SIG-M5 treated with dmso at 0.1 percent for 504 hours (cell line): ENCODE data around the gene KRTAP4-8.
"Not testable (repeated sequence)": the region's sequence is repeated elsewhere in the genome, so short reads cannot be mapped to it uniquely, and the experiment has no call there.

Experiments
- DNase-seq: peaks from one replicate; lab custom pipeline; 2025; ENCODE audit not compliant: unreplicated experiment; lab: John Stamatoyannopoulos, UW

KRTAP4-8 gene

DNA sequence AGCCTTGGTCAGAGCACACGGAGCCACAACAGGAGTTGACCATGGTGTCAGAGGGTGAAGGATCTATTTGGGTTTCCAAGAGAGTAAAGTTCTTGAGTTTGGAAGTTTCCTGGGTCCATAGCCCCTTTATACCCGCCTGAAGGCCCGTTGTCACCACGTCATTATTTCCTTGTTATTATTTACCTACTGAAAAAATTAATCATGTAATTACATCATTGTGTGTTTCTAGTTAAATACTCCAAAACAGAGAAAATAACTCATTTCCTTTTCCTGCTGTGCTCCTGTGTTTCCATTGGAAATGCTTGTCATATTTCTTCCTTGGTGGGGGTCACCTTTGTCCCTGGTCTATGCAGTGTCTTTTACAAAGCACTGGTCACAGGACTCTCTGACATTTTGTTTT, at the start of gene KRTAP4-8:
TSS of gene KRTAP4-8 (minus strand) at position 101 of the 400 bp plus-strand sequence. CDS start at position 43, 58 bp downstream.
- DNase-seq = no peak

DNA sequence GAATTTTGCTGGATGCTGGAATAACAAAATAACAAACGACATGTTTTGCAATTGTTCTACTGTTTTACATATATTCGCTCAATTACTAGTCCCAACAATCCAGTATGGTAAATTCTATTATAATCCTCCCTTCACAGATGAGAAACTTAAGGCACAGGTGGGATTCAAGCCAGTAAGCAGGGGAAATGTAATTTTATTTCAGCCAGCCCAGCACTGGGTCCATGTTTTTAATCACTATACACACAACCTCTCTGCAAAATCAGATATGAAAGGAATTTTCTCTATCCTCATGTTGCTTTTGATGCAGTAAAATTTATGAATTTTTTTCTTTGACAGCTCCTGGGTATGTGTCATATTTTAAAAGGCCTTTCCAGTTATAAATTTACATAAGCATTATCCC, 47.3 kb upstream of the KRTAP4-8 start:
- no peak for DNase-seq

DNA sequence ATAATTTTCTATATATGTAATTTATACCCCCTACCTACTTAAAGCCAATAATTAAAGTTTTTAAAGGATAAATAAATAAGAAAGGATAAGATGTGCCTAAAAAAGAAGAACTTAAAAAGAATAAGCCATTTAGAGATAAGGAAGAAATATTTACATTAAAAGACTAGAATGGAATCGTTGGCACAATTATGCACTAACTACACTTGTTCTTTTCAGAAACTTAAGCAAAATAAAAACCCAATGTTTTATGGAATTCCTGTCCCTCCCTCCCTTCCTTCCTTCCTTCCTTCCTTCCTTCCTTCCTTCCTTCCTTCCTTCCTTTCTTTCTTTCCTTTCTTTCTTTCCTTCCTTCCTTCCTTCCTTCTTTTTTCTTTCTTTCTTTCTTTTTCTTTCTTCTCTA, 46.9 kb upstream of the KRTAP4-8 start:
- DNase-seq = no peak

DNA sequence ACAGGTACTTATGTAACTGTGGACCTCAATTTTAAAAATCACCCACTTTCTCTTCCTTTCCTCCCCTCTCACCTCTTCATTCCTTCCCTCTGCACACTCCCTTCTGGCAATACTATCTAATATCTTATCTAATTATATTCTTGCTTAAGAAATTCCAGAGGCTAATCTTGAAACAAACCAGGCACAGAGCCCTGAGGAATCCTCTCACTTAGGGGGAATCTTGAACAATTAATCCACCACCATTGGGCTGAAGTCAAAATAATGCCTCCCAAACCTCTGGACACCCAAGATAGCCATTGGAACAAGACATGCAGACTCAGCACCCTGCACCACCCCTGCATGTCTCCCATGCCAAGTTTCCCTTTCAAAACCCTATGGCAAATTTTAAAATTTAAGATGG, 43.4 kb upstream of the KRTAP4-8 start:
- no peak for DNase-seq

DNA sequence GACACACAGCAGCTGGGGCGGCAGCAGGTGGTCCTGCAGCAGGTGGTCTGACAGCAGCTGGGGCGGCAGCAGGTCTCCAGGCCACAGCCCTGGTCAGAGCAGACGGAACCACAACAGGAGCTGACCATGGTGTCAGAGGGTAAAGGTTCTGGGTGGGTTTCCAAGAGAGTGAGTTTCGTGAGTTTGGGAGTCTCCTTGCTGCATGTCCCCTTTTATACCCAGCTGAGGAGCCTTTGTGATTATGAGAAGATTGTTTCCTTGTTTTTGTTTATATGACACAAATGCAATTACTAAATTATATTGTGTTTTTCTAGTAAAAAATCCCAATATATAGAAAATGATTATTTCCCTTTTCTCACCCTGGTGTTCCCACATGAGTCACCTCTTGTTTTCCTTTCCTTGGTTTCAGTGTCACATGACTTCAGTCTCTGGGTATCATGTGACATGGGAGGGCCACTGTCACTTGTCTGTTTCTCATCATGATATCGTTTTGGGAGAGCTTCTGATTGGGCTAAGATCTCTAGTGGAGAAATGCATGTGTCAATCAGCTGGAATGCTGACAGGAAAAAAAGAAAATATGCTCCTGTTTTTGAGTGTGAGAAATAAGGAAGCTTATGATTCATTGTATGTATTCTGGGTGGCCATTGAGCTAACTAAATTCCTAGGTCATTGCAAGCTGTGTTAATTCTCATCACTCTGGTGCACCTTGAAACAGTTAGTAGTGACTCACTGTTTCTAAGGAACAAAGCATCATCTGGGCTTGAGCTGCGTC, 42.6 kb upstream of the KRTAP4-8 start, which contains the start of gene KRTAP4-6:
TSS of gene KRTAP4-6 (minus strand) at position 185 of the 772 bp plus-strand sequence. CDS start at position 128, 57 bp downstream.
- DNase-seq = no peak

DNA sequence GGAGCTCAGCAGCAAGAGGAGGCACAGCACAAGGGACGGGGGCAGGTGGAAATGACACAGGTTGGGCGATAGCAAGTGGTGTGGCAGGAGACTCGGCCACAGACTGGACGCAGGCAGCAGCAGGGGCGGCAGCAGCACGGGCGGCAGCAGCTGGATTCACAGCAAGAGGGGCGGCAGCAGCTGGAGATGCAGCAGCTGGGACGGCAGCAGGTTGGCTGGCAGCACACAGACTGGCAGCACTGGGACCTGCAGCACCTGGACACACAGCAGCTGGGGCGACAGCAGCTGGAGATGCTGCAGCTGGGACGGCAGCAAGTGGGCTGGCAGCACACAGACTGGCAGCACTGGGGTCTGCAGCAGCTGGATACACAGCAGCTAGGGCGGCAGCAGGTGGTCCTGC, 41.9 kb upstream of the KRTAP4-8 start:
- not testable (repeated sequence) for DNase-seq

DNA sequence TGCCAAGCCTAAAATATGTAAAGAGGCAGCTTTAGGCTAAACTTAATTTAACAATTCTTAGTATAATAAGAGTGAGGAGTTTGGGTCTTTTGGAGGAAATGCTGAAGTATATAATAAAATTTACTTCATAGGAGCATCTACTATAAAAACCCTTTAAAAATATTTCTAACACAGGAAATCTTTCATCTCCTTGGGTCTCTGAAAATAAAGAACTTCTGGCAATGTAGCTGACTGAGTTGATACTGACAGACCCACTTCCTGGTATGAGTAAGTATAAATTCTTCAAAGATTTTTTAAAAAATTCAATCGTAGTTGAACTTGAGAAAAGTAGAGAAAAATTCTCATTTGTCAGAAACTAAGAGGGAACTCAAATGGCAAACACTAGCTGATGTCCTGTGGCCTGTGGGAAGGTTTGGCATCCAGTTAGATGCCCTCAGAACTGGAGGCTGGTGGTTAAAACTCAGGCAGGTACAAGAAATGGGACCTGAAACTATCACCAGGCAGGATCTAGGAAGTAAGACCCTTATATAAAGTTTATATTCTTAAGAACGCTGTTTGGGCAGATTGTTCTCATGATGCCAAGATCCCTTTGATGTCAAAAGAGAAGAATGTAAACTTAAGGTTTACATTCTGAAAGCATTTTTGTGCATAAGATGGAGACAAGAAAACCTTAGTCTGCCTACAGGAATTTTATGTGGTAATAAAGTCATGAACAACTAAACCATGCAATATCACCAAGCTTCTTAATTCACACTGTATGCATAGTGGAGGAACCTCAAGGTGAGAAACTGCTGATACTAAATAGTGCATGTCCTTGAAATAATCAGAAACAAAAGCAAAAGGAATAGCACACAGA, 36.2 kb upstream of the KRTAP4-8 start:
- no peak for DNase-seq

DNA sequence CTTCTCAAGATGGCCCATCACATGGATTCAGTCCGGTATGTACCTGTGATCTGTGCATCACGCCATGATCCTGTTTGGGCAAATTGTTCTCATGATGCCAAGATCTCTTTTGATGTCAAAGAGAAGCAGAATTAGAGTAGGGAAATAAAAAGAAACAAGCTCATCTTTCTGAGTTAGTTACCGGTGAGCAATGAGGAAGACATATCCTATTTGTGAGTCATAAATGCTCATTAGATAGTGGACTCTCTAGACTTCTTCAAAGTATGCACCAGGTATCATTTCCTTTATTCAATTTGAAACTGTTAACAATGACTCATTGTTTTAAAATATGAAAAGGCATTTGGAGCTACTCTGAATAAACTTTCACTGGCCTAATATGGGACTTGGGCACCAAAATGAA, 34.0 kb upstream of the KRTAP4-8 start:
- no peak for DNase-seq

DNA sequence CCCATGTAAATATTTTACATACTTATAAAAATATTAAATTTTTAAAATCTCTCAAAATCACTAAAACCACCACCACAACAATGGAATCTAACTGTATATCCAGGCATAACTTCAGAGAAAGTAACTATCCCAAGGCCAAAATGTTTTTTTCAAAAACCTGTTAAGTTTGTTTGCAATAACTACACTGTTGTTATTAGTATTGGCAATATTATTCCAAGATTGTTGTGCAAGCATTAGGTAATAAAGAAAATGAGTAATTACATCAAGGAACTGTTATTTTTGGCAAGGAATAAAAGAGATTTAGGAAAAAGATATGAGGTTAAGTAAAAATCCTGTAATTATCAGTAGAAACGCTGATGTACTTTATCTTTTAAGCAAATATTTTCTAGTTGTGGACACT, 29.4 kb upstream of the KRTAP4-8 start:
- no peak for DNase-seq

DNA sequence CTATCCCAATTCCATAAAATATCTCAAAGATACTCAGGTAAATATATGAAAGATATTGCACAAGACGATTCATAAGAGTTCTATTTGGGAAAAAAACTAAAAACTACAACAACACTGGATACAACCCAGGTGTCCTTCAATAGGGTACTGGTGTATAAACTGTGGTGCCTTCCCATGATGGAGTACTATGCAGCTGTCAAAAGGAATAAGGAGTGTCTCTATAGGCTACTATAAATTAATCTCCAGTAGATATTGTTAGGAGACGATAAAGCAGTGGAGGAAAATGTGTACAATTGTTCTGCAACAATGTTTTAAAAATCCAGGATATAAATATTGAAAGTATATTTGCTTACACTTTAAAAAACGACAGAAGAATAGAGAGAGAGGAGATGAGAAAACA, 28.5 kb upstream of the KRTAP4-8 start:
- DNase-seq = no peak

DNA sequence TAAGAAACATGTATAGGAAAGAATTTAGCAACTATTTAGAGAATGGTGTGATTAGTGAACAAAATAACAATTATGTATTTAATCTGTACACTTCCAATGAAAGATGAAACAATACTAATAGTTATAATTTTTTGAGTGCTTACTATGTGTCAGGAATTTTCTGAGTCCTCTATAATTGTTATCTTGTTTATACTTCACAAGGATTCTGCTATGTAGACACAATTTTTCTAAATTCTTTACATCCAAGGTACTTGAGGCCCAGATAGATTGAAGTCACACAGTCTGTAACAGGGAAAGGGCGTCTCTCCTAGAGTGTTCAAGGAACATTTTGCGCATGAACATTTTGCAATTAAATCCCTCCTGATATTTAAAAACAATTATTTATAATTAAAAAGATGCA, 27.1 kb upstream of the KRTAP4-8 start:
- no peak for DNase-seq

DNA sequence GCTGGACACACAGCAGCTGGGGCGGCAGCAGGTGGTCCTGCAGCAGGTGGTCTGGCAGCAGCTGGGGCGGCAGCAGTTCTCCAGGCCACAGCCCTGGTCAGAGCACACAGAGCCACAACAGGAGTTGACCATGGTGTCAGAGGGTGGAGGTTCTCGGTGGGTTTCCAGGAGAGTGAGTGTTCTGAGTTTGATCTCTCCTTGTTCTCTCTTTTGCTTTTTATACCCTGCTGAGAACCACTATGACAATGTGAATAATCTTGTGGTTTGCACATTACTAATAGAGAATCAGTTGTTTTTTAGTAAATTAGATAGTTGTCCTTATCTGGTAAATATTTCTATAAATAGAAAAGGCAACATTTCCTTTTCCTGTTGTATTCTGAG, 26.0 kb upstream of the KRTAP4-8 start, which contains the start of gene KRTAP4-12:
TSS of gene KRTAP4-12 (minus strand) at position 192 of the 381 bp plus-strand sequence. CDS start at position 132, 60 bp downstream.
- not testable (repeated sequence) for DNase-seq

DNA sequence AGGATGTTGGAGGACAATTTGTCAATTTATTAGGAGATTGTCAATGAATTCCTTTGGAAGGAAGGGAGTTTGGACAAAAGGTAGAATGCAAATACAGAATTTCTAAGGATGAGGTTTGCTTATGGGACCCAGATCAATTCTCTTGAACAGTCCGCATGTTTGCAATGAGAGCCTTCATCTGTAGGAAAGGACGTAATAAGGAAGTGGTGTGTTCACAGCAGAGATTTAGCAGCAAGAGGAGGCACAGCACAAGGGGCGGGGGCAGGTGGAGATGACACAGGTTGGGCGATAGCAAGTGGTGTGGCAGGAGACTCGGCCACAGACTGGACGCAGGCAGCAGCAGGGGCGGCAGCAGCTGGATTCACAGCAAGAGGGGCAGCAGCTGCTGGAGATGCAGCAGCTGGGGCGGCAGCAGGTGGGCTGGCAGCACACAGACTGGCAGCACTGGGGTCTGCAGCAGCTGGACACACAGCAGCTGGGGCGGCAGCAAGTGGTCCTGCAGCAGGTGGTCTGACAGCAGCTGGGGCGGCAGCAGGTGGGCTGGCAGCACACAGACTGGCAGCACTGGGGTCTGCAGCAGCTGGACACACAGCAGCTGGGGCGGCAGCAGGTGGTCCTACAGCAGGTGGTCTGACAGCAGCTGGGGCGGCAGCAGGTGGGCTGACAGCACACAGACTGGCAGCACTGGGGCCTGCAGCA, 25.5 kb upstream of the KRTAP4-8 start:
- not testable (repeated sequence) for DNase-seq

DNA sequence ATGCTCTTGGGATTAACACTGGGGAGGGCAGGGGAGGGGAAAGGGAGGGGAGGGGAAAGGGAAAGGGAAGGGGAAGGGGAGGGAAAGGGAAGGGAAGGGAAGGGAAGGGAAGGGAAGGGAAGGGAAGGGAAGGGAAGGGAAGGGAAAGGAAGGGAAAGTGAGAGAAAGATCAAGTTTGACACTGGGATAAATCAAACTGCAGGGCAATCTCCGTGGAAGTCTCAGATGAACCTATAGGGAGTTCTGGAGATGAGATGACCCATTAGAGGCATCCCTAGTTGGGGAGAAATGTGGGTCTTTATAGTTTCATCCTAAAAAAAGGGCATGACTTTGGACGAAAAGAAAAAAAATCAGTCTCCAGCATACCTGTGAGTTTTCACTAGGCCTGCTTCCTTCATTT, 23.8 kb upstream of the KRTAP4-8 start:
- no peak for DNase-seq

DNA sequence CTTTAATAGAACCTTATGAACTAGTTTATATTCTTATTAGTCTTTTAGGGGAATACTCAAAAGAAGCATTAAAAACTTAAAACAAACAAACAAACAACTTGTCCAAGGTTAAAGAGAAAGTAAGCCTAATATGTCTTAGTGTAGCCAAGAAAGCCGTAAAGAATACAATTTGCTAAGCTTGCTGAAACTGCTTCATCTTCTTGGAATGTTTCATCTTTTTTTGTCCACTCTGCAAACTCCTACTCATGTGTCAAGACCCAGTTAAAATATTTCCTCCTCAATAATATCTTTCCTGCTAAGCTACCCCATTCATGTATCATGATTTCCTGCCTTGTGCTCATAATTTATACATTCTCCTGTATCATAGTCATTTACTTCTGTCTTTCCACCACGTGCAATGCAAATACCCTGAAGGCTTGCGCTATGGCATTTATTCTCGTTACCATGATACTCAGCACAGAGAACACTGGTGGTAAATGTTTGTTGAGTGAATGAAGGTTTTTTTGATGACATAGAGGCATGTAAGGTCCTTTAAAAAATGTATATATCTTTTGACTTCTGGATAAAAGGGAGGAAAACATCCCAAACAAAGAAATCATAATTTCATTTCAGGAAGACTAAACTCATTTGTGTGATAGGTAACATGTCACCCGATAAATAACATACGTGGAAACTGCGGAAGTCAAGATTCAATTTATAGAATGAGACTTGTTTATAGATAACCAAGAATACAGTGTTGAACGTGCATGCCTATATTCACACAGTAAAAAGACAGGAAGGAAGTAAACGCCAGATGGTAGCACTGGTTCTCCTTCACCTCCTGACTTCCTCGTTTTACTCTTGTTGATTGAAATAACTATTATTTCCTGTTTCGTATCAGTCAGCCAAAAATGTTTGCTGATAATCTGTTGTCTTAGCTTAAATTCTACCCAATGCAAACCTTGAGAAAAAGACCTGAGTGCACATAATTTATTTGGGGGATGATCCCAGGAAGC, 22.1 kb upstream of the KRTAP4-8 start:
- not testable (repeated sequence) for DNase-seq

DNA sequence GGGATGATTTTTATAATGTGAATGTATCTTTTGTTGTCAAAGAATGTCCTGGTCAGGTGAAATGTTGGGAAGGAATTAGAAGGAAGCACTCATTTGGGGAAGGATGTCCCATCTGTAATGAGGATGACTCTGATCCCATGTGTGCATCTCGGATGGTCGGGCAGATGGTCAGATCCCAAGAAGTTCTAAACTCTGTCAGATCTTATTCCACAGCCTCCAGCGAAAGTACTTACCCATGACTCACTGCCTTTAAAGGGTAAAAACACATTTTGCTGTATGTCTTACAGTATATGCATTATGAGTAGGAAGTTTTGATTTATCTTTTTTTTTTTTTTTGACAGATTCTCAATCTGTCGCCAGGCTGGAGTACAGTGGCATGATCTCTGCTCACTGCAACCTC, 20.8 kb upstream of the KRTAP4-8 start:
- no peak for DNase-seq

DNA sequence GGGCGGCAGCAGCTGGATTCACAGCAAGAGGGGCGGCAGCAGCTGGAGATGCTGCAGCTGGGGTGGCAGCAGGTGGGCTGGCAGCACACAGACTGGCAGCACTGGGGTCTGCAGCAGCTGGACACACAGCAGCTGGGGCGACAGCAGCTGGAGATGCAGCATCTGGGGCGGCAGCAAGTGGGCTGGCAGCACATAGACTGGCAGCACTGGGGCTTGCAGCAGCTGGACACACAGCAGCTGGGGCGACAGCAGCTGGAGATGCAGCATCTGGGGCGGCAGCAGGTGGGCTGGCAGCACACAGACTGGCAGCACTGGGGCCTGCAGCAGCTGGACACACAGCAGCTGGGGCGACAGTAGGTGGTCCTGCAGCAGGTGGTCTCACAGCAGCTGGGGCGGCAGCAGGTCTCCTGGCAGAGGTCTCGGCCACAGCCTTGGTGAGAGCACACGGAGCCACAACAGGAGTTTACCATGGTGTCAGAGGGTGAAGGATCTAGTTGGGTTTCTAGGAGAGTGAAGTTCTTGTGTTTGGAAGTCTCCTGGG, 20.0 kb upstream of the KRTAP4-8 start, which contains the start of gene KRTAP4-11:
TSS of gene KRTAP4-11 (minus strand) at position 528 of the 541 bp plus-strand sequence. CDS start at position 470, 58 bp downstream.
- not testable (repeated sequence) for DNase-seq

DNA sequence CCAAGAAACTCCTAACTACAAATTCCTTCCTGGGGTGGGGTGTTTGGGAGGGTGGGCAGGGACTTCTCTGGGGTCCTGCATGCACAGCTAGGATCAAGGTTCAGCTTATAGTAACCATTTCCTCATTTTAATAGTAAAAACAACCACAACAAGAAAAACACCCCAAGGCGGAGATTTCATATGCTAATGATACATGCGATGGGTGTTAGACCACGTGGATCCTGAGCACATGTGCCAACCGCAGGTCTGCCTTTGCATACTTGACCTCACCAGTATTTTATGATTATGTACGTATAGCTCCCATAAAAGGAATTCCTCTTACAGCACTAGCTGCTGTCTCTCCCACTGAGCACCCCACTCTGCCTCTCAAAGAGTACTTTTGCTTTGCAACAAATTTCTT, 18.4 kb upstream of the KRTAP4-8 start:
- DNase-seq = no peak

DNA sequence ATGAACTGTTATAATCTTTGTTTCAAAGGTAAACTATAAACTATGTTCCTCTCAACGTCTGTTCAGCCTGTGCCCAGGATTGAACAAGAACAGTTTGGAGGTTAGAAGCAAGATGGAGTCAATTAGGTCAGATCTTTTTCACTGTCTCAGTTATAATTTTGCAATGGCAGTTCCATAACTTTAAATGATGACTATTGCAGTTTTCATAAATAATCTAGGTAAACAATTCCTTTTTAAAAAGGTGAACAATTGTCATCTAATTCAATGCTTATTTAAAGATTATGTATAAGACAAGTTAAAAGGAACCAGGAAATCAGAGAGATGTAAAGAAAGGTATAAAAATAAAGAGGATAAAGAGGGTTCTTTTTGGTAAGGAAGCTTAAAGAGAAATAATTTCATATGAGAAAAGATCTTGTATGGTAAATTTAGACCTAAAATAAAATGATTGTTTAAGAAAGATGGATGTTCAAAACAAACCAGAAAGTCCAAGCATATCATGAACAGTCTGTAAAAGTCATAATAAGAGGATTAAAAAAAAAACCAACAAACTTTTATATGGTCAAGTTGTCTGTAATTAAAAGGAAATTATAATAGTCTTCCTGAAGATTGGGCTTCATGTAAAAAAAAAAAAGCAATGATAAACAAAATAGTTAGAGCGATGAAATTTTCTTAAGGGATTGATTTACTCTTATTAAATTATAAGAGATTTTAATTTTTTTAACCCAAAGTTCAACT, 13.4 kb upstream of the KRTAP4-8 start:
- DNase-seq = no peak
